Stimulated activated CD8-positive, alpha-beta memory T cell treated with anti-CD3 and anti-CD28 coated beads, Interleukin-12 subunit alpha, Interleukin-12 subunit beta, amount 100 ng/mL, for 1 hour (primary cell): ENCODE data around the gene GGCT.
"Not testable (repeated sequence)": the region's sequence is repeated elsewhere in the genome, so short reads cannot be mapped to it uniquely, and the experiment has no call there.

ENCODE experiments used
- DNase-seq: peaks from one replicate; pipeline ENCODE4 v3.0.0-alpha.2; 2020; ENCODE audit warnings: low read depth

Gene GGCT

DNA sequence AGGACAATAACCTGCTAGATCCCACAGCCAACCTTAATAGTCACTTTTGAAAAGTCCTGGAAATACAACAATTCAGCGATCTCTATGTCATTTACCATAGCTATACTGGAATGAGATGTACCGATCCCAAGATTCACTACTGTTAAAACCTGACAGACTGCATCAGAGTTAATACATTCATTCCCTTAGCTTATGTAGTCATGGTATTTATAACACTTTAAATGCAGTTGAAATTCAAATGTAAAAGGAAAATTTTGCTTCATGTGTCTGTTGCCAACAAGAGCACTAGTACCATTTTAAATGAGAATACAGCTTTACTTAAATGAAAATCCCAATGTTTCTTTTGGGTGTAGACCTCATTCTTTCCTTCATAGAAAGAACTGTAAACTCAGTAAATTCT, 11.1 kb upstream of the GGCT start:
- DNase-seq: no peak

GRCh38 chr7:30514776-30515175, 10.1 kb upstream of the GGCT start:
- DNase-seq: no peak

DNA sequence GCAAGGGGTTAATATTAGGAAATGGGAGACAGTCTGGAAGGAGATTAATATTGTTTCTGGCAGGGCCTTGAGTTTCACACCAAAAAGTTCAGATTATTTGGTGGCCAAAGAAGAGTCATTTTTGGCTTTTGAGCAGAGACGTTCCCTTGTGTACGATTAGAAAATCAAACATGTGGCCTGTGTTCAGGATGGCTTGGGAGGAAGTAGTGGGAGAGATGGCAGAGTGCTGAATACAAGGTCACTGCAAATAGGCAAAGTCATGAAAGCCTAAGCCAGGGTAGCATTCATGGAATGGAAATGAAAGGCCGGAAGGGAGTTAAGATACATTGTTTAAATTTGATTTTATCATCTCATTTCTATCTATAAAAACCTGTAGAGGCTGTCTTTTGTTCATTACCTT, 9.5 kb upstream of the GGCT start:
- DNase-seq: no peak

DNA sequence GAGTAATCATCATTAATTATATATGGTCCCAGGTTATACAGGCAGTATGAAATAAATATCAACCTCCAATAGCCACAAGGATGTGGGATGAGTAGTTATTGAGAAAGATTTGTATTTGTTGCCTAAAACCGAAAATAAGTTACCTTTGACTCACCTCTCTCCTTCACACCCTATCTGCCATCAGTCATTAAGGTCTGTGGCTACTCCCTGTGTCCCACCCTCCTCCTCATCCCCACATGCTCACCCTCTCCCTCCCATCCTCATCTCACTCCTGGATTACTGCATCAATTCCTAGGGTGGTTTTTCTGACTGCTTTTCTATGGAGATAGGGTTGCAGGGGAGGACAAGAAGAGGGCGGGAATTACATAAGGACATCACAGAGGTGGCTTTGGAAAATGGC, 9.1 kb upstream of the GGCT start:
- DNase-seq: no peak

- DNase-seq: no peak
Observed at GRCh38 chr7:30511973-30512662, 7.5 kb upstream of the GGCT start.

DNA sequence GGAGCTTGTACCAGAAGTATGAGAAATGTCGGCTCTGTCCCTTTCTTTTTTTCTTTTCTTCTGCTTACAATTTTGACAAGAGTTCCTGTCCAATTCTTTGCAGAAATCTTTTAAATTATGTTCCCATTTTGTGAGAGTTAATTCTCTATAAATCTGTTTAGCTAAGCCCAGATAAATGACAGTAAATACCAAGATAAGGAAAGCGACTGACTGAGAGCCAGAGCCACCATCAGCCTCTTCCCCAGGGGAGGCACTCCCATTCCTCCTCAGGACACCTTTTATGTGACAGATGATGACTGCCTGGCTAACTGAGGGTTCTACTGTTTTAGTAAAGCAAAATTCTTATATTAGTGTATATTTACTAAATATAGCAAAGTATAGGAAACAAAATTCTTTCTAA, 6.9 kb upstream of the GGCT start:
- DNase-seq: no peak

GRCh38 chr7:30510124-30511075, 5.8 kb upstream of the GGCT start:
- no peak for DNase-seq

DNA sequence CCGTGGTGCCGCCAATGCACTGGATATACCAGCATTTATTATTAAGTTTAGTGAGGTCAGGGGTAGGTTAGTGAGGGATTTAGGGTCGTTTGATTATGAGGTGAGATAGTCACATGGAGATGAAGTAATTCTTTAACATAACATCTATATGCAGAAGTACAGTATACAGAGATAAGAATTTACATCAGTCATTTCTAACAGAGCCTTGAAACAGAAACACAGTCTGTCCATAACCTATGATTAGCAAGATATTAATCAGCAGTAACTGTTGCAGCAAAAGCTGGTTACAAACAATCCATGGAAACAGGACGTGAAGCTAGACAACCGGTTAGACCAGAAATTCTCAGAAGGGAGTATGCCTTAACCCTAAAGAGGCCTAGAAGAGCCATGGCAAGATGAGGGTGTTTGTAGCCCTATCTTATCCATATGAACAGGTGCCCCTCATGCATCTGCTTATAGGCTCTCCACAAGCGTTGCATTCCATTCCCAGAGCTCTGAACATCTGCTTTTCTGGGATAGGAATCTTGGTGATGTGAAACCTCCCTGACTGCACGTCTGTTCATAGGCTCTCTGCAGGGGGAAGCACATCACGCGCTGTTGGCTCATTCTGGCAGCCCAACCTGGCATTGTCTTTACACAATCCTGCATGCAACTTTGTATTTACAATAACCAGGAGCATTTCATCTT, 4.7 kb upstream of the GGCT start:
- DNase-seq: not testable (repeated sequence)

DNA sequence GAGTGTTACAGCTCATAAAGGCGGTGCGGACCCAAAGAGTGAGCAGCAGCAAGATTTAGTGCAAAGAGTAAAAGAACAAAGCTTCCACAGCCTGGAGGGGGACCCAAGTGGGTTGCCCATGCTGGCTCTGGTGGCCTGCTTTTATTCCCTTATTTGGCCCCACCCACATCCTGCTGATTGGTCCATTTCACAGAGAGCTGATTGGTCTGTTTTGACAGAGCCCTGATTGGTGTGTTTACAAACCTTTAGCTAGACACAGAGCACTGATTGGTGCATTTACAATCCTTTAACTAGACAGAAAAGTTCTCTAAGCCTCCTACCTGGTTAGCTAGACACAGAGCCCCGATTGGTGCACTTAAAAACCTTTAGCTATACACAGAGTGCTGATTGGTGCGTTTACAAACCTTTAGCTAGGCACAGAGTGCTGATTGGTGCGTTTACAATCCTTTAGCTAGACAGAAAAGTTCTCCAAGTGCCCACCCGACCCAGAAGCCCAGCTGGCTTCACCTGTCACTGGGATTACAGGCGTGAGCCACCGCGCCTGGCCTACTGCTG, 2.8 kb upstream of the GGCT start:
- not testable (repeated sequence) for DNase-seq

- no peak for DNase-seq
Observed at GRCh38 chr7:30505174-30505697, 607 bp upstream of the GGCT start.

- no peak for DNase-seq
Observed at GRCh38 chr7:30503274-30504212, 1.1 kb downstream of the GGCT start.

DNA sequence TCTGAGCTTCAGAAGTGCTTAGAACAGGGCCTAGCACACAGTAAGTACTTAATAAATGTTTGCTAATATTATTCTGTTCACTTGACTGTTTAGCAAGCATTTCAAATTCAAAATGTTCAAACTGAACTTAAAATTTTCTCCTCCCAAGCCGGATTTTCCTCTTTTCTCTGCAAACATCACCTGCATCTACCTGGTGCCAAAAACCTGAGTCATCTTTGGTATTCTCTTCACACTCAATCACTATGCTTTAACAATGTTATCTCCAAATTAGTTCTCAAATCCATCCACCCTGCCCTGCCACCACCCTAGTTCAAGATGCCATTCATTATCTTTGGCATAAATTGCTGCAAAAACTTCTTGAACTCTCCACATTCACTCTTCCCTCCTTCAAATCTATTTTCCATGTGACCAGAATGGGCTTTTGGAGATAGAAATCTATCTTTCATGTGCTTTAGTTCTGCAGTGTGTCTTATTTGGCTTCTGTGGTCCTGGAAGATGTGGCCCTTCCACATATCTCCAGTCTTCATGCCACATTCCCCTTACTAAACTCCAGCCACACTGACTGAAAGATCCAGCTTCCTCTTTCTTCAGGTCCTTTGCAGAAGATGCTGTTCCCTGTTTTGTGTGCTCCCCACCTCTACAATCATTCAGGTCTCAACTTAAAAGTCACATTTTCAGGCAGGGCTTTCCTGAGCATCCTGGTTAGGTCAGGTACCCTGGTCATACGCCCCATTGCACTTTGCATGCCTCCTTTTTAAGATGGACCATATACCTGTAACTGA, 2.0 kb downstream of the GGCT start:
- no peak for DNase-seq

GRCh38 chr7:30501264-30501663, 3.4 kb downstream of the GGCT start:
- DNase-seq: no peak

GRCh38 chr7:30493228-30493627, 11.4 kb downstream of the GGCT start:
- no peak for DNase-seq

- no peak for DNase-seq
Observed at GRCh38 chr7:30491417-30491816, 13.2 kb downstream of the GGCT start.

DNA sequence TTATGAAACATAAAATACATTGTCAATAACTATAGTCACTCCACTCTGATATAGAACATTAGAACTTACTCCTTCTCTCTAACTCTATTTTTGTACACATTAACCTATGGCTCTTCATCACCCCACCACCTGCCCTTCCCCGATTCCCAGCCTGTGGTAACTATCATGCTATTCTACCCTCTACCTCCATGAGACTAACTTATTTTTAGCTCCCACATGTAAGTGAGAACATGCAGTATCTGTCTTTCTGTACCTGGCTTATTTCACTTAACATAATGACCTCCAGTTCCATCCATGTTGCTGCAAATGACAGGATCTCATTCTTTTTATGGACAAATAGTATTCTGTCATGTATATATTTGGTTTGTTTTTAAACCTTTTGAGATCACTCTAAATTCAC, 17.3 kb downstream of the GGCT start:
- no peak for DNase-seq

- no peak for DNase-seq
Observed at GRCh38 chr7:30485667-30486066, 19.0 kb downstream of the GGCT start.

DNA sequence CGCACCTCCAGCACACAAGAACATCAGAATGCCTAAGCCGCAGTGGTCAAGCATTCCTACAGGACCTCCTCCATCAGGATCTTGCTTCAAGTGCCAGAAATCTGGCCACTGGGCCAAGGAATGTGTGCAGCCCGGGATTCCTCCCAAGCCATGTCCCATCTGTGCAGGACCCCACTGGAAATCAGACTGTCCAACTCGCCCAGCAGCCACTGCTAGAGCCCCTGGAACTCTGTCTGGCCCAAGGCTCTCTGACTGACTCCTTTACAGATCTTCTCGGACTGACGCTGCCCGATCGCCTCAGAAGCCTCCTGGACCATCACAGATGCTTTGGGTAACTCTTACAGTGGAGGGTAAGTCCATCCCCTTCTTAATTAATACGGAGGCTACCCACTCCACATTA, 23.2 kb downstream of the GGCT start:
- not testable (repeated sequence) for DNase-seq

GRCh38 chr7:30479202-30480120, 25.2 kb downstream of the GGCT start:
- DNase-seq: no peak
